ENCODE results near the gene PIK3C2B. TPM values are rescaled to one million over a fixed set of nuclear protein-coding genes. Genes with fewer than 3 reads are reported as not detected.

PIK3C2B gene
- total RNA-seq, 2 donors from 2014 or later: 33.7 to 36.9 TPM

DNA sequence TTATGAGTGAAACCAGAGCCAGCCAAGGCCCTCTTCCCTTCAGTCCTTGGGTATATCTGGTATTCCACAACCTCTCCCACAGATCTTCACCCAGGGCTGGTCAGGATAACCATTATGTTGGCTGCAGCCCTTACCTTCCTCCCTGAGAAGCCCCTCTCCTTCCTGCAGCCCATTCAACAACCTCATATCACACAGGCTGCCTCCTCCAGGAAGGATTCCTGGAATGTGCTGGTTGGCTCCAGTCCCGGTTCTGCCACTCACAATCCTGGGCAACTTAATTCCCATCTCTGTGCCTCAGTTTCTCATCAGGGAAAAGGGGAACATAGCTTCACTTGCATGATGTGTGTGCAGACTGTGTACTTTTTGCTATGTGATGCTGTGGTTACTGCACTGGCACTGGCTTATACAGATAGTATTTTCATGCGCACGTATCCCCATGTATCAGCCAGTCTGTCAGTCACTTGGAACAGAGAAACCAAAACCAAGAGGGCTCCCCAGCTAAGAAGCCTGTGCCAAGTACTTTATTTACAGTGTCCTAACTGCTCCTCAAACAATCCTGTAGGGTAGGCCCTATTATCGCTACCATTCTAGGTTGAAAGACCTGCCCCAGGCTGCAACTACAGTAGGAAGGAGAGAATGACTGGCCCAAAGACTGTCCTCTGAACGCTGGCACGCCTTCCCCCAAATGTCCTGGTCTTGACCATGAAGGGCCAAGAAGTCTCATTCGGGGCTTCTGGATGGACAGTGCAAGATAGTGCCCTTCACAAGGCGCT is 43.1 kb downstream of the PIK3C2B start:
- no peak for DNase-seq (ENCODE audit: low spot score)
- intact Hi-C loops (cut with DNase I): loop anchor here in 1 of 2 donors (10.0 kb wide), 1 partner anchor 313 kb away; no protein-coding TSS in a partner anchor

DNA sequence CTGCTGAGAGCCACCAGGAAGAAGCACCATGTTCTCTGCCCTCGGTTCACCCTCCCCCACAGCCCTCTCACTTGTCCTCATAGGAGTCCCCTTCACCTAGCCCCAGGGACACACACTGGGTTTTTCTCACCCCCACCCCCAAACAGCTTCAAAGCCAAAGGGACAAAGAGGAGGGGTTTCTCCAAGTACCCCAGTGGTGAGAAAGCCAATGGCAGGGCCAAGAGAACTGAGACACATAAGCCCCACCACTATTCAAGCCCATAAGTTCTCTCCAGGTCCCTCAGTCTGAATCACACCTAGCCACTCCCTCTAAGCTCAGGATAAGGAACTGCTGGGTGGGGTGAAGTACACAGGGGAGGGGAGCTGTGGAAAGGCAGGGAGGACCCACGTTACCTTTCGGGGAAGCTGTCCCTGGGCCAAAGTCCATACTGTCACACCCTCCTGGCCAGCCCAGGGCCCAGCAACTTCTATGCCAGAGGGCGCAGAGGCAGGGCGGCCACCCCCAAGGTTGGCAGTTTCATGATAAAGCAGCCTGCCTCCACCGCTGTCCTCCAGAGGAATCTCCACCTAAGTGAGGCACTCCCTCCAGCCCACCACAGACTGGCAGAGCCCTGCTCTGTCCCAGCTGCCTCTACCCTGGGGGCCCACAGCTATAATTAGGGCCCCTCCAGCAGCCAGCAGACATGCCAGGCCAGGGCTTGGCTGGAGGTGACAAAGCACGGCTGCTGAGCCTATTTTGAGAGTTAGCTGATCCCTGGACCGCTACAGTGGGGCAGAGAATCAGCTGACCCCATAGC is 43.9 kb downstream of the PIK3C2B start:
- intact Hi-C loops (cut with DNase I): loop anchor here in 1 of 2 donors (1.0 to 10.0 kb wide), 2 partner anchors 25 to 314 kb away; no protein-coding TSS in a partner anchor
- DNase-seq (ENCODE audit: low spot score): peak; percentile 48

DNA sequence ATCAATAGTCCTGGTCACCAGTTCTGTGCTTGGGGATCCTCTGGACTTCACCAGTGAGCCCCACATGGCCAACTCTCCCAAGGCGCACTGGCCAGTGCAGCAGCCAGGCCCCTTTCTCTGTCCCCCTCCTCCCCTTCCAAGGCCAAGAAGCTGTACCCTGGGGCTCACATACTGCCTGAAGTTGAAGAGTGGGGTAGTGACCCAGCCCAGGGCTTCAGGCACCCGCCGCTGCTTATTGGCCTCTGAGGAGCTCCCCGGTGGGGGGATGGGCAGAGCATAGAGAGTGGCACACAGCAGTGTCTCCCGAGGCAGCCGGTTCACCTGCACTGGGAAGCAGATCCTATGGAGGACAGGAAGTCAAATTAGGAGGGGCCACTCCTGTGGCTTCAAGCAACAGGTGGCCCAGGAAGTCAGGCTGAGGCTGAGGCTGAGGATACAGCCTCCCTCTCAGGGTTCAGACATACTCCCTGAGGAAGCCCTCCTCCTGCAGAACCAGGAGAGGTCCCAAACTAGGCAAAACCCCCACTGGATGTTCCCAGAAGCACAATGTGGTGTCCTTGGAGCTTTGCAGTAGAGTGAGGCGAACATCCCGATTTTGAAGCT is 44.8 kb downstream of the PIK3C2B start:
- intact Hi-C loops (cut with DNase I): loop anchor here (1.0 to 10.0 kb wide), 5 partner anchors 24 to 315 kb away; partner anchors contain the start of gene PIK3C2B (in 1 of the 2)
- DNase-seq (ENCODE audit: low spot score): peak; percentile 64

DNA sequence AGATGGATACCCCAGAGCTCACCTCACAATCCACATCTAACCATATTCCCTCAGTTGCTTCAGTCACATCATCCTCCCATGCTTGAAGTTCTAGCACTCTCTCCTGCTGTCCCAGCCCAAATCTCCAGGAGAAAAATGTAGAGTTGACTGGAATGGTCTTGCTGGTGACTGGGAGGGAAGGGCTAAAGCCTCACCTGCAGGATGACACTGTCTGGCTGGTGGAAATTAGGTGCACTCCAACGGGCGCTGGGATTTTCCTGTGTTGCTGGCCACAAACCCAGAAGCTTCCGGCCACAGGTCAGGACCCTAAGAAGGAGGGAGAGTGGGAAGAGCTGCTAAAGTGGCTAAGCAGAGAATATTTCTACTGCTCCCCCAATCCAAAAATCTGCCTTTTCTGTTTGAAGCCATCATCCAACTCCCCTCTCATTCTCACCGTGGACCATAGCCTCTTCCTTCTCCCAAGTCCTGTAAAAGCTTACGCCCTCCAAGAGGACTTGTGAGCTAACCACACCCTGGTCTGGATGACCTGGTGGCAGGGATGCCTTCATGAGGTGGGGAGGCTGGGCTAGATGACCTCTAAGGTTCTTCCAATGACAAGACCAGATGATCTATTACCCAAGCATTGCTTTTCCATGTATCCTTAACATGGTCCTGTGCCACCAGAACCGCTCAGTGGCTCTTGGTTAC is 45.5 kb downstream of the PIK3C2B start:
- peak; percentile 59 for DNase-seq (ENCODE audit: low spot score)
- intact Hi-C loops (cut with DNase I): loop anchor here (2.0 to 5.0 kb wide), 3 partner anchors 43 to 54 kb away; partner anchors contain the start of gene PIK3C2B (in 1 of the 2)

DNA sequence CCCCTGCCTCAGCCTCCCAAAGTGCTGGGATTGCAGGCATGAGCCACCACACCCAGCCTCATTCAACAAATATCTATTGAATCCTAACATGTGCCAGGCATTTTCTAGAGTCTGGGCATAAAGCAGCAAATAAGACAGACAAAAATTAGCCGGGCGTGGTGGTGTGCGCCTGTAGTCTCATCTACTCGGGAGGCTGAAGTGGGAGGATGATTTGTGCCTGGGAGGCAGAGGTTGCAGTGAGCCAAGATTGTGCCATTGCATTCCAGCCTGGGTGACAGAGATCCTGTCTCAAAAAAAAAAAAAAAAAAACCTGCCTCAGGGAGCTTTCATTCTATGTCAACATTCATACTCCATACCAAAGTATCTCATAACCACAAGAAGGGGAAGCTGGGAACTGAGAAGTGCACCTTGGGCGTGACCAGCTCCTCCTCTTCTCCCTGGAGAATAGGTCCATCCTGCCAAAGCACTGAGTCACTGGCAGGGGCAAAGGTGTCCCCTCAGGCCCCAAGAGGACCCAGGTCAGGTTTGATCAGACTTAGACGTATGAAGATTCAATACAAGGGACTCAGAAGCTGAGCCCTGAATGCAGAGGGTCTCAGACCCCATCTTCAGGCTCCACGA is 46.2 kb downstream of the PIK3C2B start:
- peak; percentile 26 for DNase-seq (ENCODE audit: low spot score)
- intact Hi-C loops (cut with DNase I): loop anchor here (2.0 to 5.0 kb wide), 3 partner anchors 44 to 54 kb away; partner anchors contain the start of gene PIK3C2B (in 1 of the 2)

DNA sequence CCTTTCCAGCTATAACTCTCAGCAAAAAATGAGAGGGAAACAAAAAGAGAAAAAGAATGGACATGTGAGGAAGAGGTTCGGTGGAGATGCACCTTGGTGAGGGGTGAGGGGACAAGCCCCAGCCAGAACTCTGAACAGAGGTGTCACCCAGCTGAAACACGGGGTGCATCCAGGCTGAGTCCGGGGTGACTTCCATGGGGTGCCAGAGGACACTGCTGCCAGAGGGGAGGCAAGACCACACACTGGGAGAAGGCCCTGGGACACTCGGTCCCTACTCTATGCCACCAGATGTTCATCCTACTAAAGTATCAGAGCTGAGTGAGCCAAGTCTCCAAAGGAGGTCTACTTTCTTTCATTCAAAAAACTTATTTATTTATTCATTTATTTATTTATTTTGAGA is 46.9 kb downstream of the PIK3C2B start:
- peak; percentile 63 for DNase-seq (ENCODE audit: low spot score)
- intact Hi-C loops (cut with DNase I): loop anchor here (2.0 to 5.0 kb wide), 3 partner anchors 45 to 55 kb away; partner anchors contain the start of gene PIK3C2B (in 1 of the 2)

DNA sequence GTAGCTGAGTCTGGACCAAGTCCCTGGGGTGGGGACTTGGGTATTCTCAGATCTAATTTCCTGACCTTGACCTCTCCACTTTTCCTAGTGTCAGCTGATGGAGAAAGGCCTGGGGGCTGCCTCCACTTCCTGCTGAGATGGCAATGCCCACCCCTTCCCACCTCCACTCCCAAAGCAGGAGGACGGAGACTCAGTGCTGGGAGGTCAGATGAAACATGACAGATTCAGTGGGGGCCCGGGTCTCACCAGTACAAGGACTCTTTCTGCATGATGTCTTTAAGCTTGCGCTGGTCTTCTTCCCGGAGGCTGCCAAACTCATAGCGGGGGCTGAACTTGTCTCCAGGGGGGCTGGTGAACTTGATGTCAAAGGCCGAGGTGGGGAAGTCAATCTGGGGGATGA is 47.4 kb downstream of the PIK3C2B start:
- intact Hi-C loops (cut with DNase I): loop anchor here (5.0 kb wide), 2 partner anchors 45 to 55 kb away; partner anchors contain the start of gene PIK3C2B (in 1 of the 2)
- DNase-seq (ENCODE audit: low spot score): peak; percentile 66

DNA sequence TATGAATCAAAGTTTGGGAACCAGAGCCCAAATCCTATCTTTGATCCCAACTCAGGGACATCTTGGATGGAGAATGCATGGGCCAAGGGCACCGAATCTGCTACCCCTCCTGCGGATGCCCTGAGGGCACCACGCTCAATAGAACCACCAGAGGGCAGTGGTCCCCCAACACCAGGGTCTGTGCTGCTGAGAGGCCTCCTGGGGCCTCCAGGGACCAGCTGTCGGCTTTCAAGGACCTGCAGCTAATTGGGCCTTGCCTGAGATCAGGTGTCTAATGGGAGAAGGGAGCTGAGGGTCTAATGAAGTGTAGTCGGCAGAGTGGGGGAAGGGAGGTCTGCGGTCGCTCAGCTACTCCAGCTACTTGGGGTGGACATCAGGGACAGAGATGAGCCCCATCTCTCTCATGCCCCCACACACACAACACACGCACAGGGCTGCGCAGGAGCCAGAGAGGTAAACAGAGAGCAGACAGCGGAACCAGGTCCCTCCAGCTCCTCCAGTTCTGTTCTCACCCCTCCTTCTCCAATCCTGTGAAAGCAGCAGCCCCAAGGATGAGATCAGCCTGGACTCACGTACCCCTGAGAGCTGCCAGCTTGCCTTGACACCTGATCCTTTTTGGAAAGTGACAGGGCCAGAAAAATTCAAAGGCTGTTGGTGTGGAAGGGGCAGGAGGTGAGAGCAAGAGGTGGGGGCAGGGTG is 48.0 kb downstream of the PIK3C2B start:
- peak; percentile 90 for DNase-seq (ENCODE audit: low spot score)
- intact Hi-C loops (cut with DNase I): loop anchor here (5.0 kb wide), 2 partner anchors 46 to 56 kb away; partner anchors contain the start of gene PIK3C2B (in 1 of the 2)

DNA sequence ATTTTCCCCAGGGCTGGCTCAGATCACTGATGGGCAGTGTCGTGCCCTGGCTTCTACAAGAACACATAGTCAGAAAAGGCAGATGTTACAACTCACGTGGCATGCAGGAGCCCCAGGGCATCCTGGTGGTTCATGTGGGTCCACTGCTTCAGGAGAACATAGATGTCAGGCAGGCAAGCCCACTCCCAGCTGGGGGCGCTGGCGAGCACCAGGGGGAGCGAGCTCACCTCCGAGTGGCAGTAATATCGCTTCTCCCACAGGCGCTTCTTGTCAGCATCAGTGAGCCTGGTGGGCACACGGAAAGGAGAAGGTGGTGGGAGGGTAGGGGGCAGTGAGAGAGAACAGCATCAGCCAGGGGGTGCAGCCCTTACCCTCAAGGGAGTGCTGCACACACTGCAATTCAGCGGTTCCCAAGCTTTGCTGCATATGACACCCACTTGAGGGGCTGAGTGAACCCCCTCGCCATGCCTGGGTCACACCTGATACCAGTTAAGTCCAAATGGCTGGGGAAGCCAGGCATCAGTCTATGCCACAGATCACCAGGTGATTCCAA is 48.7 kb downstream of the PIK3C2B start:
- intact Hi-C loops (cut with DNase I): loop anchor here (5.0 kb wide), 2 partner anchors 46 to 56 kb away; partner anchors contain the start of gene PIK3C2B (in 1 of the 2)

More for the DNA sequence above, 48.7 kb downstream of the PIK3C2B start:
- peak; percentile 81 for DNase-seq (ENCODE audit: low spot score)

Other genes with a start within 250 kb of the PIK3C2B start
- 10 to 100 TPM; 13.3 to 23.5 TPM for gene PLEKHA6, start 134.9 kb downstream of the PIK3C2B start, total RNA-seq
- gene PPP1R15B, start 83.0 kb downstream of the PIK3C2B start, total RNA-seq: 10 to 100 TPM; 33.2 to 45.7 TPM
- 10 to 100 TPM; 65.1 to 75.9 TPM for gene MDM4, start 21.6 kb upstream of the PIK3C2B start, total RNA-seq
- 10 to 100 TPM in 1 of 2 donors, 1 to 10 TPM in 1; 8.9 to 13.6 TPM for gene LRRN2, start 190.9 kb upstream of the PIK3C2B start, total RNA-seq